Endothelial cell of umbilical vein (primary cell): ENCODE data around the gene LDLRAD3. TPM values are rescaled to one million over a fixed set of nuclear protein-coding genes. Genes with fewer than 3 reads are reported as not detected.

Experiments used
- BruUV-seq: library from RNA; stranded (reverse); fragments of 400-500 nt; replicated peaks from 2 replicates; lab custom pipeline; 2021; lab: Mats Ljungman, UMichigan
- CTCF ChIA-PET: fragments of 300-600, 350-600 bp; sonication (Branson Sonifier 250); formaldehyde crosslinking; loops from one replicate; lab custom pipeline; 2021; ENCODE audit warnings: antibody characterized with exemption, inconsistent platforms; lab: Charles Lee
- POLR2A ChIA-PET: fragments of 300-600, 350-600 bp; sonication (Branson Sonifier 250); formaldehyde crosslinking; loops from one replicate; lab custom pipeline; 2021; ENCODE audit warnings: antibody characterized with exemption, inconsistent platforms; lab: Charles Lee
- DNase-seq: peaks from one replicate; pipeline ENCODE4 v3.0.0-alpha.2; 2011; ENCODE audit warnings: low read depth, low spot score
- FAIRE-seq: peaks from 2 replicates; lab custom pipeline; 2011; peaks lifted over from hg19 to GRCh38; lab: Jason Lieb, UNC
- H2AFZ ChIP-seq: 2 replicates; pipeline ENCODE4 v1.6.0; 2012; ENCODE audit warnings: low read depth, low read length, control low read depth, inconsistent platforms
- H3K27ac ChIP-seq: 2 replicates; pipeline ENCODE4 v1.5.1; 2011; ENCODE audit warnings: low read depth, mild to moderate bottlenecking, control low read depth, low read length, moderate library complexity; ENCODE audit not compliant: insufficient read depth
- H3K27me3 ChIP-seq, 2 experiments: 2 replicates each; pipeline versions ENCODE4 v1.6.0 to v1.6.1; 2011; ENCODE audit warnings: low read length in 2 of 2, mixed read lengths in 1 of 2; ENCODE audit not compliant: control insufficient read depth in 2 of 2, insufficient read depth in 2 of 2
- H3K36me3 ChIP-seq, 2 experiments: 2 replicates in 1 of 2; 3 replicates in 1 of 2; pipeline ENCODE4 v1.5.1; 2011; ENCODE audit warnings: low read length in 2 of 2, mild to moderate bottlenecking in 1 of 2, moderate library complexity in 1 of 2; ENCODE audit not compliant: control insufficient read depth in 2 of 2, insufficient read depth in 2 of 2; ENCODE audit errors: extremely low read depth in 1 of 2
- H3K4me1 ChIP-seq: 3 replicates; pipeline ENCODE4 v1.5.1; 2011; ENCODE audit warnings: mild to moderate bottlenecking, low read length; ENCODE audit not compliant: control insufficient read depth, insufficient read depth; ENCODE audit errors: extremely low read depth
- H3K4me2 ChIP-seq: 2 replicates; pipeline ENCODE4 v1.6.1; 2011; ENCODE audit warnings: low read length, control low read depth, mixed read lengths; ENCODE audit not compliant: insufficient read depth
- H3K4me3 ChIP-seq, 3 experiments: fragments of 200-600 bp in 1 of 3; sonication (generic), shearing (Covaris generic) in 1 of 3; replicated peaks in 1 of 3; 2 replicates each; pipeline ENCODE4 v1.5.1; 2011 to 2016; ENCODE audit warnings: control low read depth in 3 of 3, low read length in 3 of 3, mild to moderate bottlenecking in 2 of 3, inconsistent platforms in 1 of 3, low read depth in 1 of 3, moderate library complexity in 1 of 3; ENCODE audit not compliant: insufficient read depth in 1 of 3
- H3K79me2 ChIP-seq: 2 replicates; pipeline ENCODE4 v1.6.0; 2012; ENCODE audit warnings: low read length, inconsistent platforms; ENCODE audit not compliant: control insufficient read depth, insufficient read depth
- H3K9ac ChIP-seq: replicated peaks from 2 replicates; pipeline ENCODE3; 2011; ENCODE audit warnings: low read length, control low read depth; ENCODE audit not compliant: insufficient read depth; ENCODE audit errors: extremely low read depth
- H3K9me1 ChIP-seq: replicated peaks from 3 replicates; pipeline ENCODE4 v1.6.0; 2011; ENCODE audit warnings: mild to moderate bottlenecking, low read length; ENCODE audit not compliant: control insufficient read depth, insufficient read depth; ENCODE audit errors: extremely low read depth
- H3K9me3 ChIP-seq: replicated peaks from 2 replicates; pipeline ENCODE4 v1.5.1; 2012; ENCODE audit warnings: low read length, inconsistent platforms; ENCODE audit not compliant: control insufficient read depth, insufficient read depth
- H4K20me1 ChIP-seq: replicated peaks from 2 replicates; pipeline ENCODE3; 2011; ENCODE audit warnings: mild to moderate bottlenecking, low read length; ENCODE audit not compliant: control insufficient read depth, insufficient read depth; ENCODE audit errors: extremely low read depth
- EZH2 ChIP-seq: IDR thresholded peaks from 2 replicates; pipeline ENCODE4 v1.6.1; 2012; ENCODE audit warnings: borderline replicate concordance, low read depth, mild to moderate bottlenecking, moderate library complexity, low read length, inconsistent platforms; ENCODE audit not compliant: severe bottlenecking
- FOS ChIP-seq: IDR thresholded peaks from 2 replicates; pipeline ENCODE4 v1.6.1; 2011; ENCODE audit warnings: mild to moderate bottlenecking, low read length, moderate library complexity, borderline replicate concordance; ENCODE audit not compliant: insufficient read depth
- GATA2 ChIP-seq: IDR thresholded peaks from 2 replicates; pipeline ENCODE4 v1.7.0; 2011; ENCODE audit warnings: low read depth, mild to moderate bottlenecking, moderate library complexity, mixed read lengths, low read length; ENCODE audit not compliant: insufficient read length, insufficient read depth
- JUN ChIP-seq: IDR thresholded peaks from 2 replicates; pipeline ENCODE4 v1.6.1; 2011; ENCODE audit warnings: borderline replicate concordance, low read depth; ENCODE audit not compliant: insufficient read length, insufficient read depth
- MYC ChIP-seq: IDR thresholded peaks from one replicate; pipeline ENCODE4 v1.6.1; 2011; ENCODE audit warnings: mild to moderate bottlenecking, low read depth, low read length
- POLR2A ChIP-seq: IDR thresholded peaks from 2 replicates; pipeline ENCODE4 v1.6.1; 2012; ENCODE audit warnings: low read depth, mild to moderate bottlenecking, control low read depth, low read length
- POLR2AphosphoS5 ChIP-seq: IDR thresholded peaks from 2 replicates; pipeline ENCODE4 v1.6.1; 2012; ENCODE audit warnings: low read depth, mild to moderate bottlenecking, control low read depth, low read length, moderate library complexity; ENCODE audit not compliant: insufficient read depth
- dilution Hi-C: fragments of 300-500 bp; cut with MboI; formaldehyde crosslinking; loops from one replicate; pipeline ENCODE4 v1.15.0; 2019; ENCODE audit warnings: low sequenced_read_pairs; ENCODE audit not compliant: extremely low pct_ligation_motif_present
- intact Hi-C: fragments of 100-400 bp; cut with micrococcal nuclease; formaldehyde crosslinking; loops from one replicate; pipeline ENCODE4 v1.10.0; 2022
- polyA plus RNA-seq, 4 experiments: library from polyadenylated mRNA; depleted of rRNA in 3 of 4; stranded (reverse) in 3 of 4; unstranded in 1 of 4; fragments of >200 nt; gene quantifications; 2 replicates each; pipeline versions ENCODE4 v1.2.1 to v1.2.3, GENCODE V29; 2011 to 2012; ENCODE audit warnings: missing spikeins in 1 of 4
- total RNA-seq: library from RNA; stranded (reverse); gene quantifications from 2 replicates; pipeline ENCODE4 v1.2.3, GENCODE V29; 2021
- TF ChIP-seq, protein P1 (sequence below): IDR thresholded peaks from 2 replicates; pipeline ENCODE4 v1.6.1; 2011; ENCODE audit not compliant: insufficient read depth, insufficient read length
- TF ChIP-seq, protein P2 (sequence below), 2 donors: IDR thresholded peaks; 1 replicate in 1 of 2; 2 replicates in 1 of 2; pipeline ENCODE4 v1.5.1; 2011; ENCODE audit warnings: low read length in 2 of 2, mild to moderate bottlenecking in 2 of 2, moderate library complexity in 2 of 2, control low read depth in 1 of 2, inconsistent platforms in 1 of 2, low read depth in 1 of 2; ENCODE audit not compliant: insufficient read depth in 1 of 2; ENCODE audit errors: extremely low read depth in 1 of 2

Gene LDLRAD3
- total and polyA plus RNA-seq, 2 donors (not counting 3 experiments of a cell fraction or from before 2014, with no cell fraction given), result 17.9 to 25.1 TPM

GRCh38 chr11:36092314-36093030, 148.6 kb downstream of the LDLRAD3 start:
- Histone ChIP-seq H3K9ac (no peak overlapping the region), H2AFZ (no peak overlapping the region), H3K9me3 (no peaks in the 10 kb centered on the region), H3K4me2 (no peak overlapping the region), H4K20me1 (no peaks in the 10 kb centered on the region), H3K4me1 (peaks cover 12% of the 10 kb centered on the region), H3K27ac (no peak overlapping the region), H3K4me3 (no peak overlapping the region), H3K36me3 (no peaks in the 10 kb centered on the region), H3K79me2 (no peaks in the 10 kb centered on the region), H3K9me1 (no peaks in the 10 kb centered on the region), H3K27me3 (no peaks in the 10 kb centered on the region)
- ChIA-PET POLR2A (no interaction called here), CTCF (interaction anchor here (1.5 kb wide), 1 partner anchor 270 kb away, joined by 5 read pairs; no protein-coding TSS in a partner anchor)
- intact Hi-C loops (no loop called here), dilution Hi-C loops (no loop called here)
- DNase-seq (no peak), FAIRE-seq (no peak)
- BruUV-seq, result no TSS peak
- TF ChIP-seq GATA2 (no peak), MYC (no peak), POLR2AphosphoS5 (no peak), FOS (no peak), JUN (no peak), EZH2 (no peak), POLR2A (no peak)
- TF ChIP-seq, protein P1, sequence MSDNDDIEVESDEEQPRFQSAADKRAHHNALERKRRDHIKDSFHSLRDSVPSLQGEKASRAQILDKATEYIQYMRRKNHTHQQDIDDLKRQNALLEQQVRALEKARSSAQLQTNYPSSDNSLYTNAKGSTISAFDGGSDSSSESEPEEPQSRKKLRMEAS, result no peak
- TF ChIP-seq, protein P2, sequence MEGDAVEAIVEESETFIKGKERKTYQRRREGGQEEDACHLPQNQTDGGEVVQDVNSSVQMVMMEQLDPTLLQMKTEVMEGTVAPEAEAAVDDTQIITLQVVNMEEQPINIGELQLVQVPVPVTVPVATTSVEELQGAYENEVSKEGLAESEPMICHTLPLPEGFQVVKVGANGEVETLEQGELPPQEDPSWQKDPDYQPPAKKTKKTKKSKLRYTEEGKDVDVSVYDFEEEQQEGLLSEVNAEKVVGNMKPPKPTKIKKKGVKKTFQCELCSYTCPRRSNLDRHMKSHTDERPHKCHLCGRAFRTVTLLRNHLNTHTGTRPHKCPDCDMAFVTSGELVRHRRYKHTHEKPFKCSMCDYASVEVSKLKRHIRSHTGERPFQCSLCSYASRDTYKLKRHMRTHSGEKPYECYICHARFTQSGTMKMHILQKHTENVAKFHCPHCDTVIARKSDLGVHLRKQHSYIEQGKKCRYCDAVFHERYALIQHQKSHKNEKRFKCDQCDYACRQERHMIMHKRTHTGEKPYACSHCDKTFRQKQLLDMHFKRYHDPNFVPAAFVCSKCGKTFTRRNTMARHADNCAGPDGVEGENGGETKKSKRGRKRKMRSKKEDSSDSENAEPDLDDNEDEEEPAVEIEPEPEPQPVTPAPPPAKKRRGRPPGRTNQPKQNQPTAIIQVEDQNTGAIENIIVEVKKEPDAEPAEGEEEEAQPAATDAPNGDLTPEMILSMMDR (IDR thresholded peaks at IDR 0.05; ENCODE audit: extremely low read depth in 1 of 2, insufficient read depth in 1 of 2, low read depth in 1 of 2, low read length in 2 of 2), result no peak
